Upper lobe of left lung (tissue), 6 donors: ENCODE results near the gene LZIC. TPM values are rescaled to one million over a fixed set of nuclear protein-coding genes. Genes with fewer than 3 reads are reported as not detected.

ENCODE experiments used
- ATAC-seq, 2 donors: fragments of 200-7000 bp; cut with Tn5 transposase; one replicate each; pipeline ENCODE4 v1.9.1; 2022; ENCODE audit warnings: mild to moderate bottlenecking in 2 of 2, moderate library complexity in 2 of 2; ENCODE audit not compliant: low FRiP score in 2 of 2
- DNase-seq, 2 donors: peaks; one replicate each; pipeline ENCODE4 v3.0.0-alpha.2; 2019 to 2020
- H3K27ac ChIP-seq, 4 donors: fragments of 200-600 bp; sonication (generic); one replicate each; pipeline ENCODE4 v1.5.1; 2016 to 2019
- H3K27me3 ChIP-seq, 4 donors: fragments of 200-600 bp; sonication (generic); one replicate each; pipeline ENCODE4 v1.5.1; 2017 to 2019
- H3K36me3 ChIP-seq, 4 donors: fragments of 200-600 bp; sonication (generic); one replicate each; pipeline ENCODE4 v1.5.1; 2016 to 2019
- H3K4me1 ChIP-seq, 4 donors: fragments of 200-600 bp; sonication (generic); one replicate each; pipeline ENCODE4 v1.5.1; 2018 to 2019
- H3K4me3 ChIP-seq, 4 donors: fragments of 200-600 bp; sonication (generic); one replicate each; pipeline ENCODE4 v1.5.1; 2017 to 2019; ENCODE audit warnings: mild to moderate bottlenecking in 2 of 4, moderate library complexity in 1 of 4
- H3K9me3 ChIP-seq, 4 donors: fragments of 200-600 bp; sonication (generic); one replicate each; pipeline ENCODE4 v1.5.1; 2018 to 2019
- EP300 ChIP-seq, 4 donors: sonication (generic); formaldehyde crosslinking; IDR thresholded peaks; one replicate each; pipeline ENCODE4 v1.5.1; 2017; ENCODE audit warnings: antibody characterized with exemption in 4 of 4, control low read depth in 2 of 4
- POLR2A ChIP-seq, 4 donors: fragments of 450-650 bp; IDR thresholded peaks; one replicate each; pipeline ENCODE4 v1.5.1; 2016 to 2017; ENCODE audit warnings: antibody characterized with exemption in 4 of 4, mild to moderate bottlenecking in 2 of 4
- POLR2AphosphoS5 ChIP-seq, 2 donors: sonication (generic); formaldehyde crosslinking; IDR thresholded peaks; one replicate each; pipeline ENCODE4 v1.5.1; 2017; ENCODE audit warnings: antibody characterized with exemption in 2 of 2
- WGBS, 2 donors: methylation state at CpG; one replicate each; pipeline ENCODE4 v1.1.5; 2017 to 2018; 5-methylcytosine and 5-hydroxymethylcytosine counted together
- total RNA-seq, 6 donors: library from RNA; depleted of rRNA in 4 of 6; stranded (reverse); fragments of >200 nt in 4 of 6; gene quantifications; one replicate each; pipeline versions ENCODE4 v1.1.0 to v1.2.1, GENCODE V29; 2016 to 2021
- TF ChIP-seq, protein P1 (sequence below), 6 experiments: fragments of 450-650 bp in 4 of 6; fragments of 200-600 bp in 2 of 6; sonication (generic) in 2 of 6; IDR thresholded peaks; one replicate each; pipeline ENCODE4 v1.5.1; 2016 to 2019; ENCODE audit warnings: antibody characterized with exemption in 6 of 6
- donor health status: DM: no; HTN: no; CAD: no; lungs with moderate emphysema.
- donor health status: DM: no; HTN: yes; CAD: no; lungs with severe emphysema.

LZIC gene
- total RNA-seq, 6 donors from 2014 or later = 9.4 to 28.7 (median 19.4) TPM

DNA sequence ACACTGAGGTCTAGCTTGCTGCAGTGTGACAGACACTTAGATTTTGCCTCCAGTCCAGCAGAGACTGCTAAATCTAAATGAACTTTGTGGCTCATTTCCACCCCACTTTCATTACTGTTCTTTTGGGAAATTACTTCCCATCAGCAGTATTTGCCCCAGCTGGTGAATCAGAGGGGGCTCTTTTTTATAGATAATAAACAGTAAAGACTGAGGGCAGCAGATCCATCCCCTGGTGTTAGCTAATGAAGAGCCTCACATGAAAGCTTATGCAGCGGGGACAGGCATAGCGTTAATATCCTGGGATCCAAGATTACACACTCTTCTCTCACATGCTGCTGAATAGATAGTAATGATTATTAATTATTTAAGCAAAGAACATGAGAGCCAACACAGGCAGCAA, 26.7 kb downstream of the LZIC start:
- Histone ChIP-seq H3K27me3 (no peaks in the 10 kb centered on the region), H3K36me3 (no peaks in the 10 kb centered on the region), H3K4me3 (no peak overlapping the region), H3K4me1 (peaks cover 2 to 11% (median 6%) of the 10 kb centered on the region in 4 donors), H3K9me3 (no peaks in the 10 kb centered on the region), H3K27ac (no peak overlapping the region)
- DNase-seq = no peak
- no peak for ATAC-seq
- 90 to 93% methylated on average over 2 of the region's 2 CpGs for WGBS, 2 donors
- TF ChIP-seq, protein P1, sequence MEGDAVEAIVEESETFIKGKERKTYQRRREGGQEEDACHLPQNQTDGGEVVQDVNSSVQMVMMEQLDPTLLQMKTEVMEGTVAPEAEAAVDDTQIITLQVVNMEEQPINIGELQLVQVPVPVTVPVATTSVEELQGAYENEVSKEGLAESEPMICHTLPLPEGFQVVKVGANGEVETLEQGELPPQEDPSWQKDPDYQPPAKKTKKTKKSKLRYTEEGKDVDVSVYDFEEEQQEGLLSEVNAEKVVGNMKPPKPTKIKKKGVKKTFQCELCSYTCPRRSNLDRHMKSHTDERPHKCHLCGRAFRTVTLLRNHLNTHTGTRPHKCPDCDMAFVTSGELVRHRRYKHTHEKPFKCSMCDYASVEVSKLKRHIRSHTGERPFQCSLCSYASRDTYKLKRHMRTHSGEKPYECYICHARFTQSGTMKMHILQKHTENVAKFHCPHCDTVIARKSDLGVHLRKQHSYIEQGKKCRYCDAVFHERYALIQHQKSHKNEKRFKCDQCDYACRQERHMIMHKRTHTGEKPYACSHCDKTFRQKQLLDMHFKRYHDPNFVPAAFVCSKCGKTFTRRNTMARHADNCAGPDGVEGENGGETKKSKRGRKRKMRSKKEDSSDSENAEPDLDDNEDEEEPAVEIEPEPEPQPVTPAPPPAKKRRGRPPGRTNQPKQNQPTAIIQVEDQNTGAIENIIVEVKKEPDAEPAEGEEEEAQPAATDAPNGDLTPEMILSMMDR (IDR thresholded peaks at IDR 0.05) = no peak
- TF ChIP-seq POLR2A (IDR thresholded peaks at IDR 0.05) (no peak), POLR2AphosphoS5 (IDR thresholded peaks at IDR 0.05) (no peak), EP300 (IDR thresholded peaks at IDR 0.05) (no peak)

DNA sequence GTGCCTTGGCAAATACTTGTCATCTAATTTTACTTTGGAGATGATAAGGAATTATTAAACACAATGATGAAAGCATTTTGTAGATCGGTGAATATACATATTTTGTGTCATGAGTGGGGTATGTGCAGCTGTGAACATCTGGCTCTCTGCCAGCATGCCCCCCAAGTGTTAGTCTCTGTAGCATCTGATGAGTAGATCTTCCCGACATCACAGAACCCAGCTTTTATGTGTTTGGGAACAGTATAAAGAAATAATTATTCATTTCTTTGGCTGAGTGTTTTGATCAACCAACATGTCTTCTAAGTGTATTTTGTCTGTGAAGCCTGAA, 28.6 kb downstream of the LZIC start:
- no peaks in the 10 kb centered on the region for H3K27me3 ChIP-seq
- DNase-seq (no peak), ATAC-seq (no peak)
- H3K27ac ChIP-seq = no peak overlapping the region
- no peak overlapping the region for H3K4me3 ChIP-seq
- no peaks in the 10 kb centered on the region for H3K36me3 ChIP-seq
- 39 to 63% methylated on average over 2 of the region's 2 CpGs for WGBS, 2 donors
- peaks cover 8 to 17% (median 11%) of the 10 kb centered on the region in 4 donors for H3K4me1 ChIP-seq
- TF ChIP-seq, protein P1 (IDR thresholded peaks at IDR 0.05) = no peak
- TF ChIP-seq EP300 (IDR thresholded peaks at IDR 0.05) (no peak), POLR2A (IDR thresholded peaks at IDR 0.05) (no peak), POLR2AphosphoS5 (IDR thresholded peaks at IDR 0.05) (no peak)
- no peaks in the 10 kb centered on the region for H3K9me3 ChIP-seq

DNA sequence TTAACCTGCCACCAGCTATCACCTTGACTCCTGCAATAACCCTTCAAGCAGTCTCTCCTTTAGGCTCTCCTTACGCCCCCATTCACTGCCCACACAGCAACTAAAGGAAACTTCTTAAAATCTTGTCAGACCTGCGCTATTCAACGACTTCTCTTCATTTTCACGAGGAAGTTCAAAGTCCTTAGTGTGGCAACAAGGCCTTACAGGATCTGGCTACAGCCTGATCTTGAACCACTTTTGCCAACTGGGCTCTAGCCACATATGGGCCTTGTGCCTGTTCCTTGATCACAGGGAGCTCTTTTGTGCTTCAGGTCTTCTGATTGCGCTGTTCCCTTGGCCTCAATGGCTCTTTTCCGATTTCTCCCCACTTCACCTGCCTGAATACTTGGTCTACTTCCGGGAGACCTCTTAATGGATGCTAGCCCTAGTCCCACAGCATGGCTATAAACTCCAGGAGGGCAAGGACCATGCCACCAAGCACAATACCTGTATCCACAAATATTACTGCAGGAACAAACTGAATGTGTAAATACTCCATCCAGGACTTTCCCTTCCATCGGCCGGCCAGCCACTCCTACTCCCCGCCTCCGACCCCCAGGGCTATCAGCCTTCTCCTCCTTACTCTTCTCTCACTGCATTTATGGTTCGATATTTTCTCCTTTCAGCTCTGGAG, 30.8 kb downstream of the LZIC start:
- ATAC-seq = no peak
- Histone ChIP-seq H3K27me3 (no peaks in the 10 kb centered on the region), H3K4me3 (no peak overlapping the region), H3K4me1 (peaks cover 15 to 32% (median 21%) of the 10 kb centered on the region in 4 donors), H3K9me3 (no peaks in the 10 kb centered on the region), H3K36me3 (no peaks in the 10 kb centered on the region), H3K27ac (peak overlapping the region; percentile 28 to 88 (median 36))
- no peak for TF ChIP-seq POLR2AphosphoS5 (IDR thresholded peaks at IDR 0.05)
- no peak for TF ChIP-seq EP300 (IDR thresholded peaks at IDR 0.05)
- TF ChIP-seq POLR2A (IDR thresholded peaks at IDR 0.05) = no peak
- TF ChIP-seq, protein P1 (IDR thresholded peaks at IDR 0.05) = no peak
- WGBS, 2 donors = 73 to 81% methylated on average over 11 to 12 of the region's 12 CpGs
- DNase-seq = no peak

DNA sequence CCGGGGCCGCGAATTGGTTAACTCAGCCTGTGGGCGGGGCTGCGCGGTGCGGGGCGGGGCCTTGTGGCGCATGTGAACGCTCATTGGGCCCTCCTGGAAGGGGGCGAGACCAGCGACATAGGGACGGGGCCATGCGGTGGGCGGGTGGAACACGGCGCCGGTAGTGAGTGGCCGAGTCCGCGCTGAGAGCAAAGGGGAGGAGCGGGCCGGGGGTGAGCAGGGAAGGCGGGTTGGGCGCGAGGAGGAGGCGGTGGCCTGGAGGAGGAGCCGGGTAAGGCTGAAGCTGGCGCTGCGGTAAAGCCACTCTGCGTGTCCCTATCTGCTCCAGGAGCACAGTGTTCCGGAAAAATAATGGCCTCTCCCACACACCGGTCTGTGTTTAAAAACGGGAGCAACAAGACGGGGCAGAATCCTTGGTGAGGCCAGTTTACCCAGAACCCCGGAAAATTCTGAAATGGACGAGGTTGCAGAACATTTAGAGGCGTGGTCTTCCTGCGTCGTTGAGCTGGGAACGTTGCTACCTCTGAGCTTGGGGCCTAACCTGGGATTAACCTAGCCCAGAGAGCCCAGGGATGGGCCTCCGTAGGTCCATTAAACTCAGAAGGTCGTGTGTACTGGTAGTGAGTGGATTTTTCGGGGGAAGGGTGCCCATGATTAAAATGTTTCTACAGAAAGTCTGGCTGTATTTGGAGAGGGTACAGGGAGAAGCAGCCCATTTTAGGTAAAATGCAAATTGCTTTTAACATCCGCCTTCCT, 32.6 kb downstream of the LZIC start:
- H3K27me3 ChIP-seq = no peaks in the 10 kb centered on the region
- WGBS, 2 donors = 0% methylated on average over 12 to 34 of the region's 45 CpGs
- H3K9me3 ChIP-seq = no peaks in the 10 kb centered on the region
- H3K36me3 ChIP-seq = no peaks in the 10 kb centered on the region
- H3K4me1 ChIP-seq = peaks cover 17 to 37% (median 26%) of the 10 kb centered on the region in 4 donors
- DNase-seq (peak; percentile 100), ATAC-seq (peak; percentile 98 to 99)
- H3K4me3 ChIP-seq = peak overlapping the region; percentile 52 to 67 (median 60)
- TF ChIP-seq POLR2A (IDR thresholded peaks at IDR 0.05) = peak; percentile 8 to 92 (median 90)
- TF ChIP-seq EP300 (IDR thresholded peaks at IDR 0.05) = peak in 1 of 4 donors; percentile 43
- TF ChIP-seq POLR2AphosphoS5 (IDR thresholded peaks at IDR 0.05) = peak; percentile 72 to 88
- TF ChIP-seq, protein P1 (IDR thresholded peaks at IDR 0.05) = peak in 1 of 6 experiments; percentile 26
- peak overlapping the region; percentile 88 to 97 (median 93) for H3K27ac ChIP-seq
